HG03469 (cell line): Measurements from ENCODE around the gene LAG3.

Experiments
- ATAC-seq: cut with Tn5 transposase; IDR thresholded peaks from one replicate; pipeline ENCODE4 v1.9.1; 2021; ENCODE audit warnings: mild to moderate bottlenecking, moderate library complexity, moderate number of reproducible peaks; ENCODE audit not compliant: unreplicated experiment

Gene LAG3

GRCh38 chr12:6821591-6822425 is 49.5 kb downstream of the LAG3 start, which contains the start of gene GPR162:
Gene GPR162, plus strand, starts transcription at chr12:6821821. Its CDS starts 2,078 bp downstream, at chr12:6823899.
- ATAC-seq, result no peak

DNA sequence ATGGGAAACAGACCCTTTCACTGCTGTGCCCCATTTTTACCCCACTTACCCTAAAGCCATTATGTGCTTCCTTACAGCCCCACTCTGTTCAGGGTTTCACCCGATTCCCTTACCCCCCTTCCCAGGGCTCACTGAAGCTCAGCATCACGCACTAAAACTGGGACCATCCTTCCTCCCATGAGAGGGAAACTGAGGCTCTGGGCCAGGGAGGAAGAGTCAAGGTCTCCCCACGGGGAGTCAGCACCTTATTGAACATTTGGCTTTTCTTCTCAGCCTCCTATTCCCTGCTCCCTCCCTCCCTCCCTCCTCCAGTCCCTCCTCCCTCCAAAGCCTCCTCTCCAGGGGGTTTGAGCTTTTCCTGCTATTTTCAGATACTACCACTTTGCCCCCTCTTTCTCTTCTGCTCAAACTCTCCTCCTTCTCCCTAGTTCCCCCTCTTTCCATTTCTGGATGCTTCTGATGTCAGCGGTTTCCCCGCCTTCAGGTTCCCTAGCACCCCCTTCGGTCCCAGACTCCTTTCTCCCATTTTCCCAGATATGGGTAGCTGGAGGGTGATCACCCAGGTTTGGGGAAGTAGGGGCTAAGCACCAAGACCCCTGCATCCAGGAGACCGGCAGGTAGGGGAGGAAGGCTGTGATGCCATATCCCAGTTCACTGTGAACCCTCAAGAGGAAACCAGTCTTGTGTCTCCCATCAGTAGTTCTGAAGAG is 50.3 kb downstream of the LAG3 start:
- ATAC-seq, result no peak

DNA sequence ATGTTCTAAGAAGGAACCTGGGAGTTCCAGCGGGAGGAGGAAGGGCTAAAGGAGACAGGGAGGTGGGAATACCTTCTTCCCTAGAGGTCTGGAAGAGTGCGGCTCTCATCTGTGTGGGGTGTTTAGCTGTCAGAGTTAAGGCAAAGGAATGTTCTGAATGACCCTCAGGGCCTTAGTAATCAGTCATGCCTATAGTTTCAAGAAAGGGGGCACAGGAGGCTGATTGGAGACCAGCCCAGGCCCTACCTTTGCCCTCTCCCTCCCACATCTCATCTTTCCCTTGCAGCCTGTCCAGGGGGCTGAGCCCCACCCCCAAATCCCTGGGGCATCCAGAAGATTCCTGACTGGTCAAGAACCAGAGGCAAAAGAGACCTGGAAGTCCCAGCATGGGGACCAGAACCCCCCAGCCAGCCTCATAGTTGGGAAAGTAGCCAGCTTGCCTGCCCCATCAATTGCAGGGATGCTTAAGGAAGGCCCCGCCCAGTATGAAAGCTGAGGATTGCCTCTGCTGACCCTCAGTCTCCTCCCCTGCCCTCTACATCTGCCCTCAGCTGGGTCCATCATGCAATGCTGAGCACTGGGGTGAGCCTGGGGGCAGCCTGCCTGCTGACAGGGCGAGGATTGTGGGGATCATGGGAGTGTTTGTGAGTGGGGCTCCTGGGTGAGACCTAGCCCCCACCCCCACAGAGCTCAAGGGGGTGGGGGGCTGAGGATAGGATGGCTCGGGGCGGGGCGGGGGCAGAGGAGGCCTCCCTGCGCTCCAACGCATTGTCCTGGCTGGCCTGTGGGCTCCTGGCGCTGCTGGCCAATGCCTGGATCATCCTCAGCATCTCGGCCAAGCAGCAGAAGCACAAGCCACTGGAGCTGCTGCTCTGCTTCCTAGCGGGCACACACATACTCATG is 51.1 kb downstream of the LAG3 start:
- ATAC-seq, result no peak

DNA sequence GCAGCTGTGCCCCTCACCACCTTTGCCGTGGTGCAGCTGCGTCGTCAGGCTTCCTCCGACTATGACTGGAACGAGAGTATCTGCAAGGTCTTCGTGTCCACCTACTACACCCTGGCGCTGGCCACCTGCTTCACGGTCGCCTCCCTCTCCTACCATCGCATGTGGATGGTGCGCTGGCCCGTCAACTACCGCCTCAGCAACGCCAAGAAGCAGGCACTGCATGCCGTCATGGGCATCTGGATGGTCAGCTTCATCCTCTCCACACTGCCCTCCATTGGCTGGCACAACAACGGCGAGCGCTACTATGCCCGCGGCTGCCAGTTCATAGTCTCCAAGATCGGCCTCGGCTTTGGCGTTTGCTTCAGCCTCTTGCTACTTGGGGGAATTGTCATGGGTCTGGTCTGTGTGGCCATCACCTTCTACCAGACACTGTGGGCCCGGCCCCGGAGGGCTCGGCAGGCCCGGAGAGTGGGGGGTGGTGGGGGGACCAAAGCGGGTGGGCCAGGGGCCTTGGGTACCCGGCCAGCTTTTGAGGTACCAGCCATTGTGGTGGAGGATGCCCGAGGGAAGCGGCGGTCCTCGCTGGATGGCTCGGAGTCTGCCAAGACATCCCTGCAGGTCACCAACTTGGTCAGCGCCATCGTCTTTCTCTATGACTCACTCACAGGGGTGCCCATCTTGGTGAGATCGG is 51.9 kb downstream of the LAG3 start:
- no peak for ATAC-seq

GRCh38 chr12:6824901-6825381 is 52.6 kb downstream of the LAG3 start:
- no peak for ATAC-seq

GRCh38 chr12:6825398-6826124 is 53.2 kb downstream of the LAG3 start:
- ATAC-seq, result no peak

GRCh38 chr12:6826125-6826733 is 53.9 kb downstream of the LAG3 start:
- no peak for ATAC-seq

DNA sequence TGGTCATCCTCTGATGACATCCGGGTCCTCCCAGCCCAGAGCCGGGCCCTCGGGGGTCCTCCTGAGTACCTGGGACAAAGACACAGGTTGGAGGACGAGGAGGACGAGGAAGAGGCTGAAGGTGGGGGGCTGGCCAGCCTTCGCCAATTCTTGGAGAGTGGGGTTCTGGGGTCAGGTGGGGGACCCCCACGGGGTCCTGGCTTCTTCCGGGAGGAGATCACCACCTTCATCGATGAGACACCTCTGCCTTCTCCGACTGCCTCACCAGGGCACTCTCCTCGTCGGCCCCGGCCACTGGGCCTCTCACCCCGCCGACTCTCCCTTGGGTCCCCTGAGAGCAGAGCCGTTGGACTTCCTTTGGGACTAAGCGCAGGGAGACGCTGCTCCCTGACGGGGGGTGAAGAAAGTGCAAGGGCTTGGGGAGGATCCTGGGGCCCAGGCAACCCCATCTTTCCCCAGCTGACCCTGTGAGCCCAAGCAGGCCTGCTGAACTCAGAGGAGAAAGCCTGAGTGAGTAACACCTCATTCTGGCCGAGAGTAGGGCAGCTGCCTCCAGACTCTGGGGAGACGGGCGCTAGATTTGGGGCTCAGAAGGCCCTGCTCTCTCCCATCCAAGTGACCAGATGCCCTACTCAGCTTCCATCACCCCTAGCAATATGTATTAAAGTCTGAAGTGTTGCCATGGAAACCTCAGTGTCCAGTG is 54.6 kb downstream of the LAG3 start:
- ATAC-seq, result no peak

DNA sequence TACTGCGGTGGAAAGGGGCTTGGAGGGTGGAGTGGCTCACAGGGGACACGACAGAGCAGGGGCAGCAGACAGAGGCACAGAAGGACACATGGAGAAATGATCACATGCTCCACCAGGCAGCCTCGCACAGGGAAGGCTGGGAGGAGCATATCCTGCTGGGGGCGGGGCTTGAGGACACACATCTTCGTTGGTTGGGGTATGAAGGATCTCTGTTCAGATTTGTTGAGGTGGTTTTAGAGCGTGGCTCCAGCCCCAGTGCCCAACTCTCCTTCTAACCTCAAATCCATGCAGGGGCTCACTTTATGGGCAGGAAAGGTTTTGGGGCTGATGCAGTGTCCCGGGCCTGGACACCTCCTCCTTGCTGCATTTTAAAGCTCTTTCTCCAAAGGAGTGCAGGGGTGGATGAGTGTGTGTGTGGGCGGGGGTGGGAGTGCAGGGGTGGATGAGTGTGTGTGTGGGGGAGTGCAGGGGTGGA is 55.2 kb downstream of the LAG3 start:
- ATAC-seq, result no peak
